GM12878 (cell line): ENCODE measurements around the gene SCARF1. TPM values are rescaled to one million over a fixed set of nuclear protein-coding genes. Genes with fewer than 3 reads are reported as not detected.

ENCODE experiments used
- ATAC-seq: fragments of 200-7000 bp; cut with Tn5 transposase; 3 replicates; pipeline ENCODE4 v1.9.1; 2020; ENCODE audit warnings: mild to moderate bottlenecking, moderate library complexity
- BruUV-seq: library from RNA; stranded (reverse); fragments of 400-500 nt; replicated peaks from 2 replicates; lab custom pipeline; 2021; lab: Mats Ljungman, UMichigan
- CTCF ChIA-PET: fragments of 300-600 bp; sonication (Branson Sonifier 250); formaldehyde crosslinking; extraction: SDS; loops from one replicate; lab custom pipeline; 2021; ENCODE audit warnings: inconsistent platforms; lab: Yijun Ruan, JAX
- POLR2A ChIA-PET: fragments of 350-600 bp; formaldehyde crosslinking; extraction: SDS; loops from one replicate; lab custom pipeline; 2021; ENCODE audit warnings: inconsistent platforms; lab: Charles Lee
- RAD21 ChIA-PET: fragments of 300-600 bp; sonication (Branson Sonifier 250); formaldehyde crosslinking; loops from one replicate; lab custom pipeline; 2023; ENCODE audit warnings: antibody characterized with exemption; ENCODE audit not compliant: unreplicated experiment; lab: Charles Lee
- SMC1A ChIA-PET: fragments of 300-600 bp; sonication (Branson Sonifier 250); formaldehyde crosslinking; loops from one replicate; lab custom pipeline; 2023; ENCODE audit not compliant: unreplicated experiment, uncharacterized antibody; lab: Charles Lee
- DNase-seq: peaks from one replicate; pipeline ENCODE4 v3.0.0-alpha.2; 2011; ENCODE audit warnings: low read depth, low spot score
- FAIRE-seq: peaks from 3 replicates; lab custom pipeline; 2011; peaks lifted over from hg19 to GRCh38; lab: Jason Lieb, UNC
- H2AFZ ChIP-seq: 2 replicates; pipeline ENCODE4 v1.6.0; 2011; ENCODE audit warnings: low read depth, low read length, control low read depth; ENCODE audit not compliant: control insufficient read depth
- H3K27ac ChIP-seq: 2 replicates; pipeline ENCODE4 v1.5.1; 2011; ENCODE audit warnings: control low read depth; ENCODE audit not compliant: control insufficient read depth, insufficient read depth
- H3K27me3 ChIP-seq, 2 experiments: replicated peaks in 1 of 2; 2 replicates each; pipeline versions ENCODE4 v1.6.0 to v1.6.1; 2011; ENCODE audit warnings: low read length in 1 of 2; ENCODE audit not compliant: control insufficient read depth in 2 of 2, insufficient read depth in 2 of 2
- H3K36me3 ChIP-seq, 2 experiments: 2 replicates each; pipeline ENCODE4 v1.5.1; 2011; ENCODE audit warnings: low read length in 1 of 2; ENCODE audit not compliant: control insufficient read depth in 2 of 2, insufficient read depth in 2 of 2
- H3K4me1 ChIP-seq: 2 replicates; pipeline ENCODE4 v1.6.1; 2011; ENCODE audit warnings: mild to moderate bottlenecking, low read length, moderate library complexity, mixed read lengths; ENCODE audit not compliant: control insufficient read depth, insufficient read depth
- H3K4me2 ChIP-seq: 2 replicates; pipeline ENCODE4 v1.6.0; 2011; ENCODE audit warnings: control low read depth; ENCODE audit not compliant: control insufficient read depth, insufficient read depth
- H3K4me3 ChIP-seq: fragments of 200-600 bp; sonication (generic); 2 replicates; pipeline ENCODE4 v1.5.1; 2016
- H3K79me2 ChIP-seq: 2 replicates; pipeline ENCODE4 v1.6.0; 2011; ENCODE audit warnings: low read length; ENCODE audit not compliant: control insufficient read depth, insufficient read depth
- H3K9ac ChIP-seq: 2 replicates; pipeline ENCODE4 v1.8.0; 2011; ENCODE audit warnings: low read length, control low read depth, mixed read lengths; ENCODE audit not compliant: control insufficient read depth, insufficient read depth
- H3K9me3 ChIP-seq: replicated peaks from 3 replicates; pipeline ENCODE4 v1.5.1; 2011; ENCODE audit warnings: mild to moderate bottlenecking, low read length; ENCODE audit not compliant: control insufficient read depth, insufficient read depth
- H4K20me1 ChIP-seq: 2 replicates; pipeline ENCODE4 v1.6.0; 2011; ENCODE audit not compliant: control insufficient read depth, insufficient read depth
- BRCA1 ChIP-seq: IDR thresholded peaks from 2 replicates; pipeline ENCODE4 v1.6.1; 2011; ENCODE audit warnings: low read depth, low read length, improper control_type of control experiment
- CBFB ChIP-seq: IDR thresholded peaks from 2 replicates; pipeline ENCODE4 v1.6.1; 2016; ENCODE audit warnings: antibody characterized with exemption, low read depth
- CBX5 ChIP-seq: sonication (generic); IDR thresholded peaks from 2 replicates; pipeline ENCODE4 v1.6.1; 2016; ENCODE audit warnings: low read depth, moderate library complexity, mild to moderate bottlenecking, inconsistent platforms
- IRF4 ChIP-seq: IDR thresholded peaks from 2 replicates; pipeline ENCODE4 v1.6.1; 2011; ENCODE audit warnings: low read depth, low read length
- KLF5 ChIP-seq: fragments of 450-650 bp; IDR thresholded peaks from 2 replicates; pipeline ENCODE4 v1.6.1; 2014; ENCODE audit warnings: mild to moderate bottlenecking; ENCODE audit not compliant: partially characterized antibody
- NR2C1 ChIP-seq: fragments of 450-650 bp; IDR thresholded peaks from 2 replicates; pipeline ENCODE4 v1.6.1; 2017; ENCODE audit warnings: antibody characterized with exemption, mild to moderate bottlenecking, moderate library complexity
- SMAD5 ChIP-seq: IDR thresholded peaks from 2 replicates; pipeline ENCODE4 v1.6.1; 2016; ENCODE audit warnings: antibody characterized with exemption, low read depth
- SUZ12 ChIP-seq: fragments of 200-600 bp; sonication (generic); IDR thresholded peaks from one replicate; pipeline ENCODE4 v1.6.1; 2018; ENCODE audit warnings: antibody characterized with exemption, mild to moderate bottlenecking; ENCODE audit not compliant: unreplicated experiment
- WGBS: methylation state at CpG from one replicate; pipeline ENCODE4 v1.1.6; 2016; ENCODE audit warnings: low lambda C conversion rate; ENCODE audit not compliant: insufficient replicate concordance, insufficient coverage; ENCODE audit errors: missing lambda C conversion rate; 5-methylcytosine and 5-hydroxymethylcytosine counted together
- in situ Hi-C: fragments of 300-500 bp; cut with MboI; formaldehyde crosslinking; loops from 9 replicates; pipeline ENCODE4 v1.14.3; 2018; ENCODE audit warnings: mixed read lengths
- intact Hi-C: fragments of 100-400 bp; cut with micrococcal nuclease; formaldehyde crosslinking; loops from one replicate; pipeline ENCODE4 v1.14.2; 2022; ENCODE audit not compliant: unreplicated experiment
- polyA plus RNA-seq, 11 experiments: library from polyadenylated mRNA; depleted of rRNA in 4 of 11; unstranded in 6 of 11; stranded (reverse) in 5 of 11; fragments of >200 nt; fragmentation: Nextera tagmentation in 4 of 11; fragmentation: Illumina TruSeq in 1 of 11; extraction: Ambion mirVana in 4 of 11; extraction: Trizol in 1 of 11; gene quantifications; 1 replicate in 1 of 11; 2 replicates in 10 of 11; pipeline versions ENCODE4 v1.2.1 to v1.2.3, GENCODE V29; 2011 to 2016; ENCODE audit warnings: inconsistent platforms in 2 of 11, missing spikeins in 2 of 11, low read depth in 1 of 11
- total RNA-seq, 4 experiments: library from RNA; depleted of rRNA in 3 of 4; stranded (reverse); fragments of >200 nt in 3 of 4; fragmentation: Illumina TruSeq in 1 of 4; extraction: Trizol in 1 of 4; gene quantifications; 2 replicates each; pipeline versions ENCODE4 v1.2.1 to v1.2.3, GENCODE V29; 2013 to 2021

SCARF1 gene
- total and polyA plus RNA-seq, 10 of the 15 experiments (the other 5 are each of a cell fraction or from before 2014, with no cell fraction given), result 0.10 to 1.7 (median 0.43) TPM

GRCh38 chr17:1604831-1605528 lies 40.6 kb downstream of the SCARF1 start (continued):
- TF ChIP-seq BRCA1 (no peak), IRF4 (no peak), SMAD5 (no peak), CBFB (no peak), KLF5 (no peak), SUZ12 (no peak)

GRCh38 chr17:1601571-1601970 lies 44.0 kb downstream of the SCARF1 start:
- H3K9me3 ChIP-seq, result peaks cover 1% of the 10 kb centered on the region; the same call in 1 of the 3 replicates
- H3K27ac ChIP-seq, result no peak overlapping the region
- no peak overlapping the region for H3K4me2 ChIP-seq
- no peaks in the 10 kb centered on the region for H3K27me3 ChIP-seq
- H3K4me3 ChIP-seq, result no peak overlapping the region
- no TSS peak for BruUV-seq
- H3K4me1 ChIP-seq, result peaks cover 13% of the 10 kb centered on the region
- TF ChIP-seq NR2C1, result no peak
- peak; percentile 30; the same call in 1 of the 2 replicates for TF ChIP-seq CBX5
- SMC1A ChIA-PET, result no interaction called here
- DNase-seq, result no peak
- POLR2A ChIA-PET, result no interaction called here
- intact Hi-C loops, result no loop called here
- H2AFZ ChIP-seq, result no peak overlapping the region
- RAD21 ChIA-PET, result no interaction called here
- 97% methylated on average over 14 of the region's 14 CpGs for WGBS
- CTCF ChIA-PET, result no interaction called here
- no peaks in the 10 kb centered on the region for H3K36me3 ChIP-seq
- FAIRE-seq, result no peak
- H3K9ac ChIP-seq, result no peak overlapping the region
- in situ Hi-C loops, result no loop called here
- no peaks in the 10 kb centered on the region for H4K20me1 ChIP-seq
- H3K79me2 ChIP-seq, result no peaks in the 10 kb centered on the region
- ATAC-seq, result no peak
